BLaER1 treated with 17β-estradiol and CSF1 and Interleukin-3, amounts not matched to agents 10 nM and 100 nM (cell line): ENCODE measurements around the gene ZAR1L.

Experiments
- H3K27ac ChIP-seq, 11 experiments: shearing (Covaris generic); formaldehyde crosslinking; 2 replicates each; pipeline ENCODE4 v1.8.1; 2022
- H3K27me3 ChIP-seq, 11 experiments: shearing (Covaris generic); formaldehyde crosslinking; 2 replicates each; pipeline ENCODE4 v1.8.1; 2022
- H3K36me3 ChIP-seq, 11 experiments: shearing (Covaris generic); formaldehyde crosslinking; 2 replicates each; pipeline ENCODE4 v1.8.1; 2022
- H3K4me1 ChIP-seq, 10 experiments: shearing (Covaris generic); formaldehyde crosslinking; 2 replicates each; pipeline ENCODE4 v1.8.1; 2022
- H3K4me2 ChIP-seq, 11 experiments: shearing (Covaris generic); formaldehyde crosslinking; 2 replicates each; pipeline ENCODE4 v1.8.1; 2022
- H3K4me3 ChIP-seq, 10 experiments: shearing (Covaris generic); formaldehyde crosslinking; 2 replicates each; pipeline ENCODE4 v1.8.1; 2022
- H3K9ac ChIP-seq, 11 experiments: shearing (Covaris generic); formaldehyde crosslinking; 2 replicates each; pipeline ENCODE4 v1.8.1; 2022
- H3K9me3 ChIP-seq, 11 experiments: shearing (Covaris generic); formaldehyde crosslinking; replicated peaks in 1 of 11; 2 replicates each; pipeline ENCODE4 v1.8.1; 2022
- H4K20me1 ChIP-seq, 11 experiments: shearing (Covaris generic); formaldehyde crosslinking; 2 replicates each; pipeline ENCODE4 v1.8.1; 2022
- Cebpa-rat ChIP-seq, 11 experiments: shearing (Covaris generic); IDR thresholded peaks; 2 replicates each; pipeline ENCODE4 v1.8.1; 2022

ZAR1L gene

DNA sequence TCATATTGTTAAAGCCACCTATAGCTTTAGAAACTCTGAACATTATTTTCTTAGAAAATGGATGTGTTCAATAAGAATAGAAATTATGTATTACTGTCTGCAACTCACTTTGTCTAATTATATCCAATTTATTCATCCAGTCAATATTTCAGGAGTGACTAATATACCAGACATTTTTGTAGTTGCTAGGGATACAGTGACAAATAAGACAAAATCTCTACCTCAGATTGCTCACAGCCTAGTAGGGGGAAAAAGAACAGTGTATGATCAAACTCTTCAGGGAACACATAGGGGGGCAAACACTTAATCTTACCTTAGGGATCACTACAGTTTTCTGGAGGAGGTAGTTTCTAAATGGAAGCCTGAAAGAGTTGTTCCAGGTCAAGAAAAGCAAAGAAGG lies 8.7 kb upstream of the ZAR1L start:
- no peak overlapping the region for H3K9ac ChIP-seq
- no peaks in the 10 kb centered on the region for H4K20me1 ChIP-seq
- no peaks in the 10 kb centered on the region for H3K4me1 ChIP-seq
- H3K9me3 ChIP-seq, result peaks cover 0 to 10% (median 6%) of the 10 kb centered on the region in 11 experiments; a peak in 8 of 22 replicates
- TF ChIP-seq Cebpa-rat (IDR thresholded peaks at IDR 0.05), result no peak
- no peak overlapping the region for H3K4me3 ChIP-seq
- H3K4me2 ChIP-seq, result no peak overlapping the region
- H3K27ac ChIP-seq, result no peak overlapping the region
- no peaks in the 10 kb centered on the region for H3K27me3 ChIP-seq
- H3K36me3 ChIP-seq, result peaks cover 0 to 92% (median 73%) of the 10 kb centered on the region in 11 experiments; a peak in 20 of 22 replicates

DNA sequence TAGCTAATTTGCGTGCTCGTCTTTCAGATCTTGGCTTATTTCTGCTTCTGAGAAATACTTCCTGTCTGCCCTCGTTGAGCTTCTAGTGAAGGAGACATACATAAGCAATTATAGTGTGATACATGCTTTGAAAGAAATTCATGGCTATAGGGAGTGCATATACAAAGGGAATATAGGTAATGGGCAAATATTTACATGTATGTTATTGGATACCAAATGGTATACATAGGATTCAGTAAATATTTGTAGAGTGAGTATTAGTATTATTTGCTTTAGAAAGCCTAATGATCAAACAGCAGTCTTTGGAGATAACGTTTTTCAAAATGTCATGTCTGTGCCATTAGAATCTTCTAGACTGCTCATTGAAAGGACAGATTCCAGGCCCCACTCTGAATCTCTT lies 5.4 kb upstream of the ZAR1L start:
- Histone ChIP-seq H3K27ac (no peak overlapping the region), H3K4me2 (no peak overlapping the region), H3K9ac (no peak overlapping the region), H3K9me3 (peaks cover 0 to 10% (median 6%) of the 10 kb centered on the region in 11 experiments; a peak in 8 of 22 replicates), H3K36me3 (peaks cover 0 to 73% (median 58%) of the 10 kb centered on the region in 11 experiments; a peak in 20 of 22 replicates), H3K27me3 (no peaks in the 10 kb centered on the region), H3K4me1 (peaks cover 12 to 27% (median 20%) of the 10 kb centered on the region in 10 experiments; a peak in 19 of 20 replicates), H4K20me1 (no peaks in the 10 kb centered on the region), H3K4me3 (no peak overlapping the region)
- no peak for TF ChIP-seq Cebpa-rat (IDR thresholded peaks at IDR 0.05)

DNA sequence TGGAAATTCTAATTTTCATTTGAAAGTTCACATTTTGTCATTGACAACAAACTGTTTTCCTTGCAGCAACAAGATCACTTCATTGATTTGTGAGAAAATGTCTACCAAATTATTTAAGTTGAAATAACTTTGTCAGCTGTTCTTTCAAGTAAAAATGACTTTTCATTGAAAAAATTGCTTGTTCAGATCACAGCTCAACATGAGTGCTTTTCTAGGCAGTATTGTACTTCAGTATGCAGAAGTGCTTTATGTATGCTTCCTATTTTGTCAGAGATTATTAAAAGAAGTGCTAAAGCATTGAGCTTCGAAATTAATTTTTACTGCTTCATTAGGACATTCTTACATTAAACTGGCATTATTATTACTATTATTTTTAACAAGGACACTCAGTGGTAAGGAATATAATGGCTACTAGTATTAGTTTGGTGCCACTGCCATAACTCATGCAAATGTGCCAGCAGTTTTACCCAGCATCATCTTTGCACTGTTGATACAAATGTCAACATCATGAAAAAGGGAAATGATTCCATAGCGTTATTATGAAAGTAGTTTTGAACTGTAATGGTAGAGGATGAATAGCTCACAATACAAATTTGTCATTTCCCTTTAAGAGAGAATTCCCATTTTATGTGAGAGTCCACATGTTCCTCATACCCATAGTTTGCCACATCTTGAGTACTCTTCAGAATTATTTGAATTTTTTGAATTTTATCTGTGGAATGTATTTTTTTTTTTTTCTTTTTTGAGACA lies 2.7 kb upstream of the ZAR1L start:
- H3K4me3 ChIP-seq, result no peak overlapping the region
- no peaks in the 10 kb centered on the region for H4K20me1 ChIP-seq
- H3K36me3 ChIP-seq, result peaks cover 0 to 51% (median 45%) of the 10 kb centered on the region in 11 experiments; a peak in 19 of 22 replicates
- no peak for TF ChIP-seq Cebpa-rat (IDR thresholded peaks at IDR 0.05)
- peaks cover 18 to 35% (median 27%) of the 10 kb centered on the region in 10 experiments for H3K4me1 ChIP-seq
- no peaks in the 10 kb centered on the region for H3K27me3 ChIP-seq
- H3K4me2 ChIP-seq, result peak overlapping the region in 5 of 11 experiments; percentile 89 to 92 (median 91); a peak in 9 of 22 replicates
- peaks cover 0 to 16% (median 9%) of the 10 kb centered on the region in 11 experiments; a peak in 11 of 22 replicates for H3K9me3 ChIP-seq
- H3K9ac ChIP-seq, result no peak overlapping the region
- H3K27ac ChIP-seq, result peak overlapping the region in 5 of 11 experiments; percentile 54 to 98 (median 95); a peak in 9 of 22 replicates

DNA sequence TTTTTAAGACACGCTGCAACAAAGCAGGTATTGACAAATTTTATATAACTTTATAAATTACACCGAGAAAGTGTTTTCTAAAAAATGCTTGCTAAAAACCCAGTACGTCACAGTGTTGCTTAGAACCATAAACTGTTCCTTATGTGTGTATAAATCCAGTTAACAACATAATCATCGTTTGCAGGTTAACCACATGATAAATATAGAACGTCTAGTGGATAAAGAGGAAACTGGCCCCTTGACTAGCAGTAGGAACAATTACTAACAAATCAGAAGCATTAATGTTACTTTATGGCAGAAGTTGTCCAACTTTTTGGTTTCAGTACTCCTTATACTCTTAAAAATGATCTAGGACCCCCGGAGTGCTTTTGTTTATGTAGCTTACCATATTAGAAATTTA lies 1.3 kb upstream of the ZAR1L start:
- Histone ChIP-seq H3K4me2 (peak overlapping the region; percentile 87 to 95 (median 91)), H4K20me1 (no peaks in the 10 kb centered on the region), H3K27me3 (no peaks in the 10 kb centered on the region), H3K9me3 (peaks cover 0 to 7% (median 4%) of the 10 kb centered on the region in 11 experiments; a peak in 8 of 22 replicates), H3K36me3 (peaks cover 0 to 37% (median 31%) of the 10 kb centered on the region in 11 experiments; a peak in 17 of 22 replicates), H3K4me3 (peak overlapping the region; percentile 70 to 88 (median 80)), H3K27ac (peak overlapping the region; percentile 93 to 98 (median 97)), H3K9ac (peak overlapping the region; percentile 88 to 96 (median 92)), H3K4me1 (peaks cover 18 to 35% (median 27%) of the 10 kb centered on the region in 10 experiments)
- no peak for TF ChIP-seq Cebpa-rat (IDR thresholded peaks at IDR 0.05)

DNA sequence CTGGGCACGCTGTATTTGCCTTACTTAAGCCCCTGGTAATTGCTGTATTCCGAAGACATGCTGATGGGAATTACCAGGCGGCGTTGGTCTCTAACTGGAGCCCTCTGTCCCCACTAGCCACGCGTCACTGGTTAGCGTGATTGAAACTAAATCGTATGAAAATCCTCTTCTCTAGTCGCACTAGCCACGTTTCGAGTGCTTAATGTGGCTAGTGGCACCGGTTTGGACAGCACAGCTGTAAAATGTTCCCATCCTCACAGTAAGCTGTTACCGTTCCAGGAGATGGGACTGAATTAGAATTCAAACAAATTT lies 821 bp upstream of the ZAR1L start:
- H4K20me1 ChIP-seq, result no peaks in the 10 kb centered on the region
- peaks cover 18 to 35% (median 27%) of the 10 kb centered on the region in 10 experiments for H3K4me1 ChIP-seq
- no peak for TF ChIP-seq Cebpa-rat (IDR thresholded peaks at IDR 0.05)
- peaks cover 0 to 7% (median 4%) of the 10 kb centered on the region in 11 experiments; a peak in 8 of 22 replicates for H3K9me3 ChIP-seq
- H3K36me3 ChIP-seq, result peaks cover 0 to 32% (median 26%) of the 10 kb centered on the region in 11 experiments; a peak in 17 of 22 replicates
- peak overlapping the region; percentile 87 to 95 (median 91) for H3K4me2 ChIP-seq
- H3K27ac ChIP-seq, result peak overlapping the region; percentile 93 to 98 (median 97)
- peak overlapping the region; percentile 70 to 88 (median 80) for H3K4me3 ChIP-seq
- H3K27me3 ChIP-seq, result no peaks in the 10 kb centered on the region
- H3K9ac ChIP-seq, result peak overlapping the region; percentile 88 to 96 (median 92)

DNA sequence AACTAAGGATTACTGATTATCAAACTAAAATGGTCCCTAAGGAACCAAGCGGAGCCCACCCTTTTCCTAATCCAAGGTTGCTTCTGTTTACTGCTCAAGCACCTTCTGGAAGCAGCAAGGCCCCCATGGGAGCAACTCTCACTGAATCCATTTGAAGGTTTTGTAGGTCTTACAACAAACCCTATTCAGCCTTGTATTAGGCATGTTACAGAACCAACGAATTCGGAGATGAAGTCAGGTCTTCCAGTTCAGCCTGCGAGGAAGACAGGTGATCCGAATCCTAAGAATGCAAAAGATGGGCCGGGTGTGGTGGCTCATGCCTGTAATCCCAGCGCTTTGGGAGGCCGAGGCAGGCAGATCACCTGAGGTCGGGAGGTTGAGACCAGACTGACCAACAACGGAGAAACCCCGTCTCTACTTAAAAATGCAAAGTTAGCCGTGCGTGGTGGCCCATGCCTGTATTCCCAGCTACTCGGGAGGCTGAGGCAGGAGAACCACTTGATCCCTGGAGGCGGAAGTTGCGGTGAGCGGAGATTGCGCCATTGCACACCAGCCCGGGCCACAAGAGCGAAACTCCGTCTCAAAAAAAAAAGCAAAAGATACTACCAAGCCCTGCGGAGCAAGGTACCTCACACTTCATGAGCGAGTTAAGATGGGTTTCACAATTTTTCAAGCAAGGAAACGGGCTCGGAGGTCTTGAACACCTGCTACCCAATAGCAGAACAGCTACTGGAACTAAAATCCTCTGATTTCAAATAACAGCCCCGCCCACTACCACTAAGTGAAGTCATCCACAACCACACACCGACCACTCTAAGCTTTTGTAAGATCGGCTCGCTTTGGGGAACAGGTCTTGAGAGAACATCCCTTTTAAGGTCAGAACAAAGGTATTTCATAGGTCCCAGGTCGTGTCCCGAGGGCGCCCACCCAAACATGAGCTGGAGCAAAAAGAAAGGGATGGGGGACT lies 609 bp downstream of the ZAR1L start:
- TF ChIP-seq Cebpa-rat (IDR thresholded peaks at IDR 0.05), result peak in 2 of 11 experiments; percentile 14 to 22; a peak in 2 of 22 replicates
- H3K4me3 ChIP-seq, result peak overlapping the region; percentile 70 to 88 (median 80)
- H3K27ac ChIP-seq, result peak overlapping the region; percentile 93 to 98 (median 97)
- no peaks in the 10 kb centered on the region for H4K20me1 ChIP-seq
- peak overlapping the region; percentile 88 to 96 (median 92) for H3K9ac ChIP-seq
- H3K9me3 ChIP-seq, result peaks cover 0 to 7% (median 4%) of the 10 kb centered on the region in 11 experiments; a peak in 8 of 22 replicates
- peaks cover 0 to 18% (median 12%) of the 10 kb centered on the region in 11 experiments; a peak in 15 of 22 replicates for H3K36me3 ChIP-seq
- peak overlapping the region; percentile 87 to 95 (median 91) for H3K4me2 ChIP-seq
- H3K4me1 ChIP-seq, result peaks cover 23 to 44% (median 36%) of the 10 kb centered on the region in 10 experiments
- H3K27me3 ChIP-seq, result no peaks in the 10 kb centered on the region

DNA sequence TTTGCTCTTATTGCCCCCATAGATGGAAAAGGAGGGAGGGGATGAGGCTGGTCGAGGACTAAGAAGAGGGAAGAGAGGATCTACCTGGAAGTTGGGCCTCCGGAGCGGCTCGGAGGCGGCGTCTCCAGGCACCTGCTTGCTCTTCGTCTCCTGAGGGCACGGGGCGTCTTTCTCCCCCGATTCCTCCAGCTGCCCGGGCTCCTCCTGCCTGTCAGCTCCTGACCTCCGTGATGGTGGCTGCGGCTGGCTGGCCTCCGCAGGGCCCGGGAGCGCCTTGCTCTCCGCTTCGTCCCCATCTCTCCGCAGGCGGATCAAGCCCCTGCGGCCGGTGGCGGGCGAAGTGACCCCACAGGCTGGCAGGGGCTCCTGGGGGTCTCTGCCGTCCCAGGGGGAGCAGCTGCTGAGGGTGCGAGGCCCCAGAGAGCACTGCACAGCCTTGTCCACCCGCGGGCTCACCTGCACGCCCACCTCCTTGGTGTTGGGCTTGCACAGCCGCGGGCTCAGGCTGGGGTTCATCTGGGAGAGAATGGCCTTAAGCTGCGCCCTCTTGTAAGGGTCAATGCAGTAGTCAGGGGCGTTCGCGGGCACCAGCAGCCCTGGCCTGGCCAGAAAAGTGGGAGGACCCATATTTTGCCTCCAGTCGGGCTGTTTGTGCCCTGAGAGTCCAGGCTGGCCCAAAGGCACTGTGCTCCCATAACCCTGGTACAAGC lies 3.8 kb downstream of the ZAR1L start:
- Histone ChIP-seq H3K4me2 (no peak overlapping the region), H3K36me3 (no peaks in the 10 kb centered on the region), H3K9me3 (peaks cover 0 to 9% (median 4%) of the 10 kb centered on the region in 11 experiments; a peak in 8 of 22 replicates), H3K4me3 (no peak overlapping the region), H3K27ac (peak overlapping the region in 1 of 11 experiments; percentile 16; a peak in 1 of 22 replicates), H3K27me3 (no peaks in the 10 kb centered on the region), H3K4me1 (peaks cover 21 to 35% (median 24%) of the 10 kb centered on the region in 10 experiments), H3K9ac (no peak overlapping the region), H4K20me1 (no peaks in the 10 kb centered on the region)
- no peak for TF ChIP-seq Cebpa-rat (IDR thresholded peaks at IDR 0.05)

DNA sequence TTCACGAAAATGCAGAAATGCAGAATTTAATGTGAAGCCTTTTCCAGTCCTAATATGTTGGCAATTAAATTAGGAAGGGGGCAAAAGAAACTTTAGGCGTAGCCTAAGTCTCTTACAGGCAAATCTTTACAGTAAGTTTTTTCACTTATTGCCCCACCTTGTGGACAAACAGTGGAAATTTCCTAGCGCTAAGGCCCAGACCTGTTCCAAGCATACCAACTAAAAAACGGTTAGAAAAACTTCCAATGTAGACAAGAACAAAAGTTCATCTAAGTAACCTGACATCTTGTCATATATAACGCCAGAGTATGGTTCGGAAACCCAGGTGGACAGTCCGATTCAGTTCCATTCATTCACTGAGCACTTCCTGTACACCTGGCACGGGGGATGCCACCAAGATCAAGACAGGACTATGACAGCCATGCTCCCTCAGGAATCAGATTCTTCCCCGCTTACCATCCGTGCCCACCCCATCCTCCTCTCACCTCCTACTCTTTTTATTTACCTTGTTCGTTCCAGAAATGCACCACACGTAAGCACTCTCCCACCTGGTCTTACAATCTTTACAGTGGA lies 4.9 kb downstream of the ZAR1L start:
- H3K27me3 ChIP-seq, result no peaks in the 10 kb centered on the region
- H3K4me3 ChIP-seq, result no peak overlapping the region
- no peaks in the 10 kb centered on the region for H4K20me1 ChIP-seq
- TF ChIP-seq Cebpa-rat (IDR thresholded peaks at IDR 0.05), result no peak
- peaks cover 17 to 31% (median 21%) of the 10 kb centered on the region in 10 experiments for H3K4me1 ChIP-seq
- peak overlapping the region in 7 of 11 experiments; percentile 15 to 64 (median 60); a peak in 12 of 22 replicates for H3K27ac ChIP-seq
- peak overlapping the region in 10 of 11 experiments; percentile 21 to 74 (median 60); a peak in 17 of 22 replicates for H3K4me2 ChIP-seq
- no peaks in the 10 kb centered on the region for H3K36me3 ChIP-seq
- H3K9me3 ChIP-seq, result peaks cover 0 to 14% (median 9%) of the 10 kb centered on the region in 11 experiments; a peak in 10 of 22 replicates
- peak overlapping the region in 2 of 11 experiments; percentile 15 to 20; a peak in 2 of 22 replicates for H3K9ac ChIP-seq
